NCI-H1436 treated with DMSO at 0.1 percent for 48 hours (cell line): ENCODE data around the gene NEK1.

ENCODE experiments used
- DNase-seq: peaks from one replicate; lab custom pipeline; 2025; lab: John Stamatoyannopoulos, UW

NEK1 gene

DNA sequence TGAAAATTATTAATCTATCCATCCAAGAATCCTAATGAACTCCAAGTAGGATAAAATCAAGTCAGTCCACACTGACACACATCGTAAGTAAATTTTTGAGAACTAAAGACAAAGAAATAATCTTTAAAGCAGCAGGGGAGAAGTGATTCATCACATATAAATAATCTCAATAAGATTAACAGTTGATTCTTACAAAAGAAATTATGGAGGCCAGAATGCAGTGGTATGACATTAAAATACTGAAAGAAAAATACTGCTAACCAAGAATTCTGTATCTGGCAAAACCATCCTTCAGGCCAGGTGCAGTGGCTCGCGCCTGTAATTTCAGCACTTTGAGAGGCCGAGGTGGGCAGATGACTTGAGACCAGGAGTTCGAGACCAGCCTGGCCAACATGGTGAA is 245.6 kb downstream of the NEK1 start:
- DNase-seq = no peak

DNA sequence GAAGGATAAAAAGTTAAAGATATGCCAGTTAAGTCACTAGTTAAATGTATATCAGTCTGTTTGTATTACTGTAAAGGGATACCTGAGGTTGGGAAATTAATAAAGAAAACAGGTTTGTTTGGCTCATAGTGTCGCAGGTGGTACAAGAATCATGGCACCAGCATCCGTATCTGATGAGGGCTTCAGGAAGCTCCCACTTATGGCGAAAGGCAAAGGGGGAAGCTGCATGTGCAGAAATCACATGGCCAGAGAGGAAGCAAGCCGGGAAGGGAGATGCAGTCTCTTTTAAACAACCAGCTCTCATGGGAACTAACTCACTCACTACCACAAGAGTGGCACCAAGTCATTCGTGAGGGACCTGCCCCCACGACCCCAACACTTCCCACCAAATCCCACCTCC is 249.8 kb downstream of the NEK1 start:
- no peak for DNase-seq

DNA sequence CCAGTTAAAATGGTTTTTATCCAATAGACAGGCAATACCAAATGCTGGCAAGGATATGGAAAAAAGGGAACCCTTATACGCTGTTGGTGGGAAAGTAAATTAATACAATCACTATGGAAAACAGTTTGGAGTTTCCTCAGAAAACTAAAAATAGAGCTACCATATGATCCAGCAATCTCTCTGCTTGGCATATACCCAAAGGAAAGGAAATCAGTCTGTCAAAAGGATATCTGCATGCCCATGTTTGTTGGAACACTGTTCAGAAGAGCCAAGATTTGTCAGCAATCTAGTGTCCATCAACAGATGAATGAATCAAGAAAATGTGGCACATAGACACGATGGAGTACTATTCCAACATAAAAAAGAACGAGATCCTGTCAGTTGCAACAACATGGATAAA is 250.6 kb downstream of the NEK1 start:
- DNase-seq = no peak

GRCh38 chr4:169359961-169360360 is 252.4 kb downstream of the NEK1 start:
- DNase-seq = no peak

- DNase-seq = no peak
These were observed 260.0 kb downstream of the NEK1 start for GRCh38 chr4:169352360-169352759.

DNA sequence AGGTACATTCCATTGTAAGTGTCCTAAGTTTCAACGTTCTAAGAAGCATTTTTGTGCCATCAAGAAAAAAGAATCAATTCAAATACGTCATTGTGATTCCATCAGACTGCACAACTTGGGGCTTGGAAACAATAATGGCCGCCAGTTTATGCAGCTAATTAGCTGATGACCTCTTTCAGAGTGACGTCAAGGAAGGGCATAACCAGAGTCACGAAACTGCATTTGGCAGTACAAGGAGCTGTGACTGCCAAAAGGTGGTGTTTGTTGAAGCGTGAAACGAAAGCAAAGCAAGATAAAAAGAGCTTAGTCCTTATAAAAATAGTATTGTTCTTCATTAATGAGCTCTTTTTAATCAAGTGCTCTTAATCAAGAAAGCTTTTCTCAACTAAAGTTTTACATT is 260.5 kb downstream of the NEK1 start:
- no peak for DNase-seq

- DNase-seq = no peak
These were observed 263.8 kb downstream of the NEK1 start for GRCh38 chr4:169348541-169348940.

- no peak for DNase-seq
These were observed 265.5 kb downstream of the NEK1 start for GRCh38 chr4:169346840-169347239.

- no peak for DNase-seq
These were observed 267.1 kb downstream of the NEK1 start for GRCh38 chr4:169345316-169345721.
